Measurements from ENCODE around the gene TXNL4B.
A peak's percentile ranks its signal among the peaks of the same experiment; 100 is the strongest.
"Not testable (repeated sequence)": the region's sequence is repeated elsewhere in the genome, so short reads cannot be mapped to it uniquely, and the experiment has no call there.

The TXNL4B gene

DNA sequence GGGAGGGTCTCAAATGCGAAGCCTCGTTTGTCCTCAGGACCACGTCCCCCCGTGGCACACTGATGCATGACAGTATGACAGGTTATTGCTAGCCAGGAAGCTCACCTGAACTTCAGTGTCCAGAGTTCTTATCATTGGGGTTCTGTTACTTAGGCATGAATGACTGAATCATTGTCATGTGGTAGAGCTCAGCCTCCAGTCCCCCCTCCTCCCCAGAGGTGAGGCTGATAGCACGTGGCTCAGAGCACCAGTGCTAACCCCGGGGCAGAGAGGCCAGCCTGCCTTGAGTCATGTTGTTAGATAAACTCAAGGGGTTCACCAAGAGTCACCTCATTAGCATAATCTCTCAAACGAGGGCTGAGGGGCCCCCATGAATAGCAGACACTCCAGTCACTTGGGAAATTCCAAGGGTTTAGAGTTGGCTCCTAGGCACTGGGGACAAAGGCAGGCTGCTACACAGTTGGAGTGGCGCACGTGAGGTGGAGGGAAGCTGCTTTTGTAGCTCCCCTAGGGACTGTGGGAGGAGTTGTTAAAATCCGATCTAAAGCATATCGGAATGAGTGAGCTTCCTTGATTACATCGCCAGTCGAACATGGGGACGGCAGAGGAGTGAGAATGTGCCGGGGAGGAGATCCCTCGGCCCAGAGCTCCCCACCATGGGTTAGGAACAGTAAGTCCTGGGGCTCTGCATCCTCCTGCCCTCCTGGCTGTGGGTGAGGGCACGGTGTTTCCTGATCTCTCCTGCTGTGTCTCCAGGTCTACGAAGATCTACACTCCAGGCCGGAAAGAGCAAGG is 18.4 kb upstream of the TXNL4B start:
- no peak for DNase-seq

DNA sequence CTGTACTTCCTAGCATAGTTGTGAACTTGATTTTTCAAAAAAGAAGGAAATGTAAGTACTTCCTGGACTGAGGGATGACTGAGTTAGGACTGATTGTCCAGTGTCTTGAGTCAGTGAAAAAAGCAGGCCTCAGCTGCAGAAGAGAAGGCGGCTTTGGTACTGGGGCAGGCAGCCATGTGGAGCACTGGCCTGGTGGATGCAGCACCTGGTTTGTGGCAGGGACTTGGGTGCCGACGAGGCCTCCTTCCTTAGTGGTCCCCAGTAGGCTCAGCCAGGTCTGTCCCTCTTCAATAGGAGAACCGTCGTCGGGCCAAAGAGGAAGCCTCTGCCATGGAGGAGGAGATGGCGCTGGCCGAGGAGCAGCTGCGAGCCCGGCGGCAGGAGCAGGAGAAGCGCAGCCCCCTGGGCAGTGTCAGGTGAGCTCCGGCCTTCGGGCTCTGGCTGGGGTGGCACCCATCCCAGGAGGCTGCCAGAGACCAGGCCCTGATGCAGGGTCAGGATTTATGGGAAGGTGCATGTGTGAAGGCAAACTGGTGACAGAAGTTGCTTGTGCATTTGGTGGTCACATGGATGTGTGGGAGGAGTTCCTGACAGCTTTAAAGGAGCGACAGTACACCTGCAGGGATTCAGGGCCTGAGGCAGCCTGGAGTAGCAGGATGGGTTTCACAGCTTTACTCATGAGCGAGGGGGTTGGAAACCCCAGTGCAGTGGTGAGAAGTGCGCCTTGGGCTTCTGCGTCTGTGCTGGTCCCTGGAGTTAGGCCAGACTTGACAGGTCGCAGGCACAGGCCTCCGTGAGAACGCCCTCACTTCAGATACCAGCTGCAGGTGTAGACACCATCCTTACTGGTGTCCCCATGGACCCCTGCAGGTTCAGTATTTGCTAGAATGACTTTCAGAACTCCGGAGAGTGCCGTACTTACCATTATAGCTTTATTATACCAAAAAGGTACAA is 17.5 kb upstream of the TXNL4B start:
- DNase-seq: no peak

DNA sequence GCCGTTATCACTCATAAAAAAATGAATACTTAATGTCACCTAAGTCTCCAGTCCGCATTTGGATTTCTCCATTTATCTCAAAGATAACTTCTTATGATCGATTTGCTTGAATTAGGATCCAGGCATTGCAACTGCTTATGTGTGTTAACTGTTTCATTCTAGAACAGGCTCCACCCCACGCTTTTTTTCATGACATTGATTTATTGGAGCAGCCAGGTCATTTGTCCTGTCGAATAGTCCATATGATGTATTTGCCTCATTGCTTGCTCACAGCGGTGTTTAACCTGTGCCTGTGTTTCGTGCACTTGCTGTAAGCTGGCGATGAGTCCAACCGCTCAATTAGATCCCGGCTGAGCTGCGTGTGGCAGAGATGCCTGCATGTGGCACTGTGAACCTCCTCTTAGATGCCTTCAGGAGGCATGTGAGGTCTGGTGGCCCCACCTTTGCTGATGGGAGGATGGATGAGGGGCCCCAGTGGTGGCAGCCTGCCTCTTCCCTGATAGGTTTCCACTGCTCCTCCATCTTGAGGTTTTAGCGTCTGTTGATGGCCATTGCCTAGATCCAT is 16.6 kb upstream of the TXNL4B start:
- no peak for DNase-seq

DNA sequence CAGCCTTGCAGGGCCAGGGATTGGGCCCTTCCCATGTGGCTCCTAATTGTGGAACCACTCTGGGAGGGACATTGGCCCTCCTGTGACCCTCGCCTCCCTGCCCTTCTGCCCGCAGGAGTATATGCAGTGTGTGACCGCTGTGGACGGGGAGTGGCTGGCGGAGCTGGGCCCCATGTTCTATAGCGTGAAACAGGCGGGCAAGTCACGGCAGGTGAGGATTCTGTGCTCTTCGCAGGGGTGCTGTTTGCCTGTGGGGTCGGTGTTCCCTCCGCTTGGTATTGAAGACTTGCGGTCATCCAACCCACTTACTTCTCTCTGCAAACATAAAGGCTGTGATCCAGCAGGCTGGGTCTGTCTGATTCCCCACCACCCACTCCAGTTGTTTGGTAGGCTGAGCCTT is 15.9 kb upstream of the TXNL4B start:
- DNase-seq: no peak

DNA sequence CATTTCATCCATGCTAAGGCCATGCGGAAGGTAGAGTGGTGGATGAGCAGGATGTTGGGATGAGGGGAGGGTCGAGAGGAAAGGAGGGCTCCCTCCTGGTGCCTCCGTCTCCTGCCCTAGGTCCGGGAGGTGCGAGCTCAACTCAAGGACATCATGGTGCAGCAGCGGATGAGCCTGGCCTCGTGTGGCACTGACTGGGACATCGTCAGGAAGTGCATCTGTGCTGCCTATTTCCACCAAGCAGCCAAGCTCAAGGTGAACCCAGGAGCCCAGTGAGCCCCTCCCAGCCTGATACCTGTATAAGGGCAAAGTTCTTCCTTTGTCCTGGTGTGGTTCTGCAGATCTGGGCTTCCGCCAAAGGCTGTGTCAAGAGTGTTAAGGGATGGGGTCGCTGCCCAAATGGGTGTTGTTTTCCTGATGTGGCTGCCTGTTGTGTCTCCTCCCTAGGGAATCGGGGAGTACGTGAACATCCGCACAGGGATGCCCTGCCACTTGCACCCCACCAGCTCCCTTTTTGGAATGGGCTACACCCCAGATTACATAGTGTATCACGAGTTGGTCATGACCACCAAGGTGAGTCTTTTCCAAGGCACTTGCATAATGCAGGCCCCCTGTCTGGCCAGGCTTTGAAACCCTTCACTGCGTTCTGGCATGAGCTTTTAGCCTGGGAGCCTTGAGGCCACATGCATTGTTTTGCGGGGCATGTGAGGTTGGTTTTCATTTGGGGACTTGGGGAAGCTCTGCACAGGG is 15.1 kb upstream of the TXNL4B start:
- no peak for DNase-seq

DNA sequence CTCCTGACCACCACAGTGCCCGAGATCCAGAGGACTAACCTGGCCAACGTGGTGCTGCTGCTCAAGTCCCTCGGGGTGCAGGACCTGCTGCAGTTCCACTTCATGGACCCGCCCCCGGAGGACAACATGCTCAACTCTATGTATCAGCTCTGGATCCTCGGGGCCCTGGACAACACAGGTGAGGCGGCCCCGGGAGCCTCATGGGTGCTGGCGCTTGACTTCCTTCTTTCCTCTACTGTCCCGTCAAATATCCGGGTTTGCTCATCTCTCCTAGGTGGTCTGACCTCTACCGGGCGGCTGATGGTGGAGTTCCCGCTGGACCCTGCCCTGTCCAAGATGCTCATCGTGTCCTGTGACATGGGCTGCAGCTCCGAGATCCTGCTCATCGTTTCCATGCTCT is 14.0 kb upstream of the TXNL4B start:
- DNase-seq: no peak

DNA sequence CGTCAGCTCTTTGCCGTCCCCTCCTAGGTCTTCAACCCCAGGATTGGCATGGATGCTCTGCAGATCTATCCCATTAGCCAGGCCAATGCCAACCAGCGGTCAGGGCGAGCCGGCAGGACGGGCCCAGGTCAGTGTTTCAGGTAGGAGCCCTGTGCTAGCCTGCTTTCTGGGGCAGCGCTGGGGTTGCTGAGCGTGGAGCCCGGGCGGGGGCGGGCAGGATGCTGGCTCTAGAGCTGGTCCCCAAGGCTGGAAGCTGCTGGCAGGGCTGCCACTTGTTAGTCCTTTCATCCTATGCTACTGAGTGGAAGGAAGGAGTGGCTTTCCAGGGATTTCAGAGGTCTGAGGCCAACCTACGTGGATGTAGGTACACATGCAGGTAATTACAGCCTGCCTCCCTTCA is 12.6 kb upstream of the TXNL4B start:
- DNase-seq: no peak

DNA sequence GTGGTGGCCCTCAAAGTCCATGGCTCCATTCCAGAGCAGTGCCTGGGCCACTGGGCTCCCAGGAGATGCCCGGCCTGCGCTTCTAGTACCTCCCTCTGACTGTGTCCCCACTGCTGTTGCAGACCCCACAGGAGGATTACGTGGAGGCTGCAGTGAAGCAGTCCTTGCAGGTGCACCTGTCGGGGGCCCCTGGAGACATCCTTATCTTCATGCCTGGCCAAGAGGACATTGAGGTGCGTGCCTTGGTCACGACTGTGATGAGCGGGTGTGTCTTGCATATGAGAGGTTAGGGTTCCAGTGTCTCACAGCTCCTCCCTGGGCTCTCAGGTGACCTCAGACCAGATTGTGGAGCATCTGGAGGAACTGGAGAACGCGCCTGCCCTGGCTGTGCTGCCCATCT is 11.5 kb upstream of the TXNL4B start:
- no peak for DNase-seq

DNA sequence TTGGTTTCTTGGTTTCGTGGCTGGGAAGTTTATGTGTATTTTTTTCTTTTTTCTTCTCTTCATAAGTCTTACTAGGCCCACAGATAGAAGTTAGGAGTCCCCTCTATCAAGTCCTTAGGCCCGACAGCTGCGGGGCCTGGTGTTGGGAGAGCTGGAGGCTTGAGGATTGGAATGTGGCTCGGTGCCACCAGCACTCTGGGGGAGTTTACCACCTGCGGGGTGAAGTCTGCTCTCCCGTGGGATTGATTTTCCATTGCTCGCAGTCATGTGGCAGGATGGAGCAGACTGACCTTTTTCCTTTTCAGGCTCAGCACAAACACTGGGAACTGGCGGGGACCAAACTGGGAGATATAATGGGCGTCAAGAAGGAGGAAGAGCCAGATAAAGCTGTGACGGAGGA is 7.8 kb upstream of the TXNL4B start:
- no peak for DNase-seq

DNA sequence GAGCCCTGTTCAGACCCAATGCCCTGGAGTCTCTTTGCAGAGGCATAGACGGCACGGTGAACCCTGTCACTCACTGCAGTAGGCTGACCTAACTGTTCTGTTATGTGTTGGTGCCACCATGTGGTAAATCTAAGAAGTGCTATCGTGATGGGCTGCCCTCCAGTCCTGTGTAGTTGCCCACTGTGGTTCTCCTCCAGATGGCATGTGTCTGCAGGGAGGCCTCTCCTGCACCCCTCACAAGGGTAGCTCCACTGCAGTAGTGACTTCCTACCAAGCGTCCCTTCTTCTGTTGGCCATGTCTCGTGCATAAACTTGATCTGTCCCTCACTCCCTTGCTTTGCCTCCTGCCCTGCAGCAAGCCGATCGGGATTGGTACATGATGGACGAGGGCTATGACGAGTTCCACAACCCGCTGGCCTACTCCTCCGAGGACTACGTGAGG is 6.0 kb upstream of the TXNL4B start:
- DNase-seq: peak; percentile 12

DNA sequence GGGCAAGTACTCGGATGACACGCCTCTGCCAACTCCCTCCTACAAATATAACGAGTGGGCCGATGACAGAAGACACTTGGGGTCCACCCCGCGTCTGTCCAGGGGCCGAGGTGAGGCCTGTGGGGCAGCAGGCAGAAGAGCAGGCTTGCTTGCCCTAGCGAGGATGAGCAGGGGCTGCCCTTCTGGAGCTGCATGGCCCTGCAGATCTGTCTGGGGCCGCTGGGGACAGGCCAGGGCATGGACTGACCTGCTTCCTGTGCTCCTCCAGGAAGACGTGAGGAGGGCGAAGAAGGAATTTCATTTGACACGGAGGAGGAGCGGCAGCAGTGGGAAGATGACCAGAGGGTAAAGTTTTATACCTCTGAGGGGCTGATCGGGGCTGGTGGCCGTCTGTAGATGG is 5.5 kb upstream of the TXNL4B start:
- no peak for DNase-seq

DNA sequence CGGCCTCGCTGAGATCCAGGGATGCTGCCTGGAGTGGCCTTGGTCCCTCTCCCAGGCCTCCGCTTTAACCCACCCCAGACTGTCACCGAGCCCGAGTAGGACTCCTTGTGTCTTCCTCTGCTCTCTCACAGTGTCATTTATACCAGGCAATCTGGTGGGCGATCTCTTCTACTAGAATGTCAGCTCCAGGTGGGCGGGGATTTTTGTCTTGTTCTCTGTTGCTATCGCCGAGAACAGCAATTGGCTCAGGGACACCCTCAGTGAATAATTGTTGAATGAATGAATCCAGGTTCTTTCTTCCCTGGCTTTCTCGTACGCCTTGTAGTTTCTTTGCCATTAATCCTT is 818 bp upstream of the TXNL4B start:
- no peak for DNase-seq

DNA sequence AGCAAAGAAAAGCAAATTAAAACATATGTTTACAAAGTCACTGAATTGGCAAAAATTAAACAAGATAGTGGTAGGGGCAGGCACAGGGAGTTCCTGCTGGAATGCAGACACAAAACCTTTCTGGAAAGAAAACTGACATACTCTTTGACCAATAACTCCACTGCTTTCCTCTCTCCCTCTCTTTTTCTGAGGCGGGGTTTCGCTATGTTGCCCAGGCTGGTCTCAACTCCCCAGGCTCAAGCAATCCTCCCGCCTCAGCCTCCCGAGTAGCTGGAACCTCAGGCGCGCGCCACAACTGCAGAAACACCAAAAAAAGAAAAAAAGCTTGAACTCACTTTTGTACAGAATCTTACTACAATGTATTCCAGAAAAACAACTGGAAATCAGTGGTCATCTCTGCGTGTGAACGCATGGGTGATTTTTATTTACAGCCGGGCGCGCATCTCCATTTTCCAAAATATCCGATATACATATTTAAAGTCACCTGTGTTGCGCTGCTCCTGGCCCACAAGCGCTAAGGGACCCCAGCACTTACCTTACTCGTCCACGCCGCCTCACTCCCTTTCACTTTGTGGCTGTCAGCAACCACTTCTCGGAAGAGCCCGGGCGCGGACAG is 480 bp downstream of the TXNL4B start:
- DNase-seq: no peak

DNA sequence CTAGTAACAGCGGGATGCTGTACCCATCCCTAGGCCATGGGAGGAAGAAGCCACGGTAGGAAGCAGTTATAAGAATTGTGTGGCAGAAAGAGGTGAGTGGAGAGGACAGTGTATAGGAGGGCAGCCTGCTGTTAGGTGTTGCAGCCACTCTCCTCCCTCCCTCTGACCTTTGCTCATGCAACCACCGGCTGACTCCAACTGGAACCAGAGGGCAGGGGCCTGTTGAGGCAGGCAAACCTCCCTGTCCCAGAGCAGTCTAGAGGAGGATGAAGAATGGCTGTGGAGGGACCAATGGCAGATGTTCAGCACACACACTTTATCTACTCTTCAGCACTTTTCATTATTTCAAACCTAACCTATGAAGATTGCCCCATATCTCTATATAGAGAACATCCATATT is 2.2 kb downstream of the TXNL4B start:
- no peak for DNase-seq

DNA sequence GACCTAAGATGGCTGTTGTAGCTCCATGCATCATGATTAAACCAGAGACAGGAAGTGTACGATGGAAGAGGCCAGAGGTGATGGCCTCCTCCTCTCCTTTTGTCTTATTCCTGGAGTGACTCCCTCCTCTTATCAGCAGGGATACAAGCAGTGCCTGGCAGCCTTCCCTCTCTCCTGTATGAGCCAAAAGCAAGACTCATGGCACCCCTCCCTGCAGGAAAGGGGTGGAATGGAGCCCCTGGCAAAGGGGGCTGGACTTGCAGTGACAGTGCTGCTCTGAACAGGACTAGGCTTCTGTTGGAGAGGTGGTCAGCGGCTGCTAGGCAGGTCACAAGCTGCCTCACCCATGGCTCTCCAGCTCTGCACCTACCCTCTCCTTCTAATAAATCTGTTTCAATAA is 8.4 kb downstream of the TXNL4B start:
- no peak for DNase-seq

DNA sequence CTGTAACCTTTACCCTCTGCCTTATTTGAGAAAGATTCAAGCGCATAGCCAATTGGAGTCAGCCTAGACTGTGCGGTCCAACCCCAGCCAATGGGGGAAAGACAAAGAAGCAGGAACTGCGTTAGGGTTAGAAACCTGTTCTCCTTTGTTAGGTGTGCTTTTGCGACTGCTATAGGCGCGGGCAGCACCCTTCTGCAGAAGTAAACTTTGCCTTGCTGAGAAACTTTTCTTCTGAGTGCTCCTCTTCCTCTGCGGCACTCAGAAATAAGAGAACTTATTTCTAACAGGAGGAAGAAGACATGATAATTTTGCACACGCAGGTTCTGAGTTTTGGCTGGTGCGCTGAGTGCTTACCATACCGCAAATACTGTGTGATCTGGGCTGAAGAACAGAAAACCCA is 9.0 kb downstream of the TXNL4B start:
- DNase-seq: no peak

DNA sequence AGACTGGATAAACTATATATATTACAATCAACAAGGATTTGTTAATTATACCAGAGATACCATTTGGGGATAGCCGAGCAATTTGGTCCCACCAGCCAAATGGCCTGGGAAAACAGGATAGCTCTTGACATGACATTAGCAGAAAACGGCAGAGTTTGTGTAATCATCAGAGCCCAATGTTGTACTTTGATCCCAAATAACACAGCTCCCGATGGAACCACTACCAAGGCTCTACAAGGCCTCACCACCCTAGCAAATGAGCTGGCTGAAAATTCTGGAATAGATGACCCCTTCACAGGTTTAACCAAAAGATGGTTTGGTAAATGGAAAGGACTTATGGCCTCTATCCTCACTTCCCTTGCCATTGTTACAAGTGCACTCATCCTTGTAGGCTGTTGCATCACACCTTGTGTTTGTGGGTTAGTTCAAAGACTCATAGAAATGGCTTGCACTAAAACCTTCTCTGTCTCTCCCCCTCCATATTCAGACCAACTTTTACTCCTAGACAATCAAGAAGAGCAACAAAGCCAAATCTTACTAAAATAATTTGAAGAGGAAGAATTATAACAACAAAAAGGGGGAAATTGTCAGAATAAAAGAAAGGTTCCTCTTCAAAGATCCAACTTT is 9.5 kb downstream of the TXNL4B start:
- no peak for DNase-seq

DNA sequence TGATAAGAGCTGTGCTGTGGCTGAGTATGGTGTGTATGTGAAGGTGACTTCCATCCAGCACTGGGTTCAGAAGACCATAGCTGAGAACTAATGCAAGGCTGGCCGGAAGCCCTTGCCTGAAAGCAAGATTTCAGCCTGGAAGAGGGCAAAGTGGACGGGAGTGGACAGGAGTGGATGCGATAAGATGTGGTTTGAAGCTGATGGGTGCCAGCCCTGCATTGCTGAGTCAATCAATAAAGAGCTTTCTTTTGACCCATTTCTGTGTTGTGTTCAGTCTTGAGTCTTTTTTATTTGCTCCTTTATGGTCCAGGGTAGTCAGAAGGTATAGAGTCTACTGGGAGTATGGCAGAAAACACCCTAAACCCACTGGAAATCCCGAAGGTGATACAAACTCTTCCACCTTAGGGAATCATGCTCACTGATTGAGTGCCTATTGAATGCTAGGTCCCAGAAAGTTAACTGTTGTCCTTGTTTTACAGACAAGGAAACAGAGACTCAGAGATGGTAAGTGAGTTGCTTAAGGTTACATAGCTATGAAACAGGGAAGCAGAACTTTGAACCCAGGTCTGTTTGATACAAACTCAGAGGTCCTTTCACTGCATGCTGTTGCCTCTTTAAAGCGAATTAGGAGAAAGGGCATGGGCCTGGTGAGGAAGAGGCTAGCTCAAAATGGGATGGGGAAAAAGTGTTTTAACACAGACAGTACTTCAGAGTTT is 16.3 kb downstream of the TXNL4B start:
- DNase-seq: not testable (repeated sequence)

DNA sequence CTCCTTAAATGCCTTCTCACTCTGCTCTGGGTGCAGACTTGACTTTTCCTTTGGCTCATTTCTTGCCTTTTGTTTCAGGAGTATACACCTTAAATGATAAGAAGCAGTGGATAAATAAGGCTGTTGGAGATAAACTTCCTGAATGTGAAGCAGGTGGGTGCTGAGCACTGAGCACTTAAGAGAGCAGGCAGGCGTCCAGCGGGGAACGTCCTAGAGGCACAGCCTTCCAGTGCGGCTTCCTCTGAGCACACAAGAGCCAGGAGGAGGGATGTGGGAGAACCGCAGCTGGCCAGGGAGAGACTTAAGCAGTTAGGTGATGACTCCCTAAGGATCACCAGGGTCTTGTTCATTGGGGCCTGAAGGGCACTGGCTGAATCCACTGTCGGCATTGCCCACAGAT is 18.4 kb downstream of the TXNL4B start:
- not testable (repeated sequence) for DNase-seq

DNA sequence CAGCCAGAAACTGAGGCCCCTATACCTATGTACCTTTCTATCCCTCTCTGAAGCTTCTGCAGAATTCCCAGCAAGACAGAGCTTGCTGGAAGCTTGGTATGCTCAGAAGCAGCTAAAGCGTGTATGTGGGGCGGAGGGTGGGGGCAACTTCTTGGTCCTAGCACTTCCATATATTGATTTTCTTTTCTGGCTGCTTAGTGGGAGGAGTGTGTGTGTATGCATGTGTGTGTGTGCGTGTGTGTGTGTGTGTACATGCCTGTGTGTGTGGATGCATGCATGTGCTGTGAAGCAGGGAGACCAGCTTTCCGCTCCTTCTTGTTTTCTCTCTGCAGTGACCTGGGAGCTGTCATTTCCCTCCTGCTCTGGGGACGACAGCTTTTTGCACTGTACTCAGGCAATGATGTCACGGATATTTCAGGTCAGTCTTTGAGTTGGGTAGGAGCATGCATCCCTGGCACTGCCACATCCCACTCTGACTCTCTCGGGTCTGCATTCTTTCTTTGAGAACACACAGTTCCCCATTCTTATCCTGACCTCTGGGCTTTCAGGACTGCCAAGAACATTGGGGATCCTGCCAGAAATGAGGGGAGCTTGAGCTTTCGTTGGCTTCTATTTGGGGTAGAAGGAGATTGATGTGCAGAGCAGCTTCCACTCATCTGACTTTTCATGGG is 19.7 kb downstream of the TXNL4B start:
- DNase-seq: no peak

Measured in effector CD8-positive, alpha-beta T cell (primary cell).